ENCODE data around the gene DHCR7. TPM values are rescaled to one million over a fixed set of nuclear protein-coding genes. Genes with fewer than 3 reads are reported as not detected.
A peak's percentile ranks its signal among the peaks of the same experiment; 100 is the strongest.

The DHCR7 gene
- total and polyA plus RNA-seq, 2 donors (not counting 1 experiment from before 2014, with no cell fraction given), result 6.9 to 15.3 TPM

- ATAC-seq (ENCODE audit: low read depth) (peak; percentile 70), DNase-seq (peak; percentile 66)
- Mint-ChIP-seq H3K27me3 (peaks cover 10% of the 10 kb centered on the region), H3K9me3 (ENCODE audit: insufficient read depth) (no peaks in the 10 kb centered on the region), H3K4me3 (peak overlapping the region; percentile 66), H3K4me1 (peaks cover 53% of the 10 kb centered on the region), H3K27ac (peak overlapping the region; percentile 15)
- WGBS (ENCODE audit: insufficient coverage), result 52% methylated on average over 7 of the region's 8 CpGs
- H3K9ac ChIP-seq (ENCODE audit: low read length), result no peak overlapping the region
- intact Hi-C loops (cut with micrococcal nuclease), result no loop called here
- ChIA-PET CTCF (interaction anchor here (0.7 to 2.0 kb wide), 5 partner anchors 9 to 604 kb away, joined by 3 to 9 read pairs (median 4); no protein-coding TSS in a partner anchor), POLR2A (no interaction called here)
- TF ChIP-seq EZH2 (IDR thresholded peaks at IDR 0.05; ENCODE audit: borderline replicate concordance, insufficient read depth, low read depth, low read length, poor library complexity, severe bottlenecking) (no peak), CTCF (IDR thresholded peaks at IDR 0.05) (no peak)
- peak overlapping the region; percentile 47 for H3K4me2 ChIP-seq (replicated peaks; ENCODE audit: low read depth, low read length, poor library complexity, severe bottlenecking)
- peaks cover 29 to 42% of the 10 kb centered on the region in 2 donors for H3K4me1 ChIP-seq (ENCODE audit: control insufficient read depth in 2 of 2, insufficient read depth in 2 of 2, low read length in 2 of 2)
- no peak overlapping the region for H3K27ac ChIP-seq (ENCODE audit: low read length in 2 of 2)
- no peaks in the 10 kb centered on the region for H3K36me3 ChIP-seq (replicated peaks in 1 of 2; ENCODE audit: control extremely low read depth in 1 of 2, control insufficient read depth in 1 of 2, extremely low read depth in 1 of 2, insufficient read depth in 2 of 2, low read length in 1 of 2)
- no peaks in the 10 kb centered on the region for H3K9me3 ChIP-seq (ENCODE audit: control extremely low read depth in 1 of 3, control insufficient read depth in 2 of 3, insufficient read depth in 1 of 3, low read length in 2 of 3)
- H3K4me3 ChIP-seq (ENCODE audit: control extremely low read depth in 1 of 5, extremely low read depth in 1 of 5, insufficient read depth in 1 of 5, low read depth in 2 of 5, low read length in 4 of 5), result no peak overlapping the region
- no peaks in the 10 kb centered on the region for H3K79me2 ChIP-seq (ENCODE audit: control insufficient read depth, insufficient read depth, low read length)
- H2AFZ ChIP-seq (ENCODE audit: insufficient read depth, low read depth, low read length, poor library complexity, severe bottlenecking), result peak overlapping the region; percentile 11
- H4K20me1 ChIP-seq (ENCODE audit: control insufficient read depth, insufficient read depth, low read length, poor library complexity, severe bottlenecking), result no peaks in the 10 kb centered on the region
- H3K27me3 ChIP-seq (replicated peaks in 1 of 4; ENCODE audit: control extremely low read depth in 1 of 4, control insufficient read depth in 3 of 4, insufficient read depth in 4 of 4, low read length in 3 of 4), result peaks cover 0 to 3% (median 0%) of the 10 kb centered on the region in 4 experiments
These were observed 29.6 kb downstream of the DHCR7 start for GRCh38 chr11:71418643-71419042.

GRCh38 chr11:71414645-71415044 lies 33.5 kb downstream of the DHCR7 start:
- H3K4me3 Mint-ChIP-seq, result no peak overlapping the region
- H3K9ac ChIP-seq (ENCODE audit: low read length), result no peak overlapping the region
- no peak for ATAC-seq (ENCODE audit: low read depth)
- H3K4me2 ChIP-seq (replicated peaks; ENCODE audit: low read depth, low read length, poor library complexity, severe bottlenecking), result no peak overlapping the region
- H3K27ac ChIP-seq (ENCODE audit: low read length in 2 of 2), result no peak overlapping the region
- no peak overlapping the region for H3K27ac Mint-ChIP-seq
- no peaks in the 10 kb centered on the region for H3K36me3 ChIP-seq (replicated peaks in 1 of 2; ENCODE audit: control extremely low read depth in 1 of 2, control insufficient read depth in 1 of 2, extremely low read depth in 1 of 2, insufficient read depth in 2 of 2, low read length in 1 of 2)
- H3K9me3 Mint-ChIP-seq (ENCODE audit: insufficient read depth), result peaks cover 6% of the 10 kb centered on the region
- H3K9me3 ChIP-seq (ENCODE audit: control extremely low read depth in 1 of 3, control insufficient read depth in 2 of 3, insufficient read depth in 1 of 3, low read length in 2 of 3), result no peaks in the 10 kb centered on the region
- H3K4me3 ChIP-seq (ENCODE audit: control extremely low read depth in 1 of 5, extremely low read depth in 1 of 5, insufficient read depth in 1 of 5, low read depth in 2 of 5, low read length in 4 of 5), result no peak overlapping the region
- H4K20me1 ChIP-seq (ENCODE audit: control insufficient read depth, insufficient read depth, low read length, poor library complexity, severe bottlenecking), result no peaks in the 10 kb centered on the region
- peaks cover 0 to 6% (median 0%) of the 10 kb centered on the region in 4 experiments for H3K27me3 ChIP-seq (replicated peaks in 1 of 4; ENCODE audit: control extremely low read depth in 1 of 4, control insufficient read depth in 3 of 4, insufficient read depth in 4 of 4, low read length in 3 of 4)
- DNase-seq, result no peak
- peaks cover 15 to 19% of the 10 kb centered on the region in 2 donors for H3K4me1 ChIP-seq (ENCODE audit: control insufficient read depth in 2 of 2, insufficient read depth in 2 of 2, low read length in 2 of 2)
- peaks cover 10% of the 10 kb centered on the region for H3K27me3 Mint-ChIP-seq
- POLR2A ChIA-PET, result no interaction called here
- peaks cover 22% of the 10 kb centered on the region for H3K4me1 Mint-ChIP-seq
- no peak for TF ChIP-seq EZH2 (IDR thresholded peaks at IDR 0.05; ENCODE audit: borderline replicate concordance, insufficient read depth, low read depth, low read length, poor library complexity, severe bottlenecking)
- no peak for TF ChIP-seq CTCF (IDR thresholded peaks at IDR 0.05)
- H3K79me2 ChIP-seq (ENCODE audit: control insufficient read depth, insufficient read depth, low read length), result no peaks in the 10 kb centered on the region
- CTCF ChIA-PET, result no interaction called here
- no peak overlapping the region for H2AFZ ChIP-seq (ENCODE audit: insufficient read depth, low read depth, low read length, poor library complexity, severe bottlenecking)
- intact Hi-C loops (cut with micrococcal nuclease), result no loop called here
